Measurements from ENCODE around the gene CNTNAP5. TPM values are rescaled to one million over a fixed set of nuclear protein-coding genes. Genes with fewer than 3 reads are reported as not detected.

CNTNAP5 gene
- total RNA-seq, 1 donor from 2014 or later: not detected

- no peak for DNase-seq (ENCODE audit: low spot score)
- Mint-ChIP-seq H3K36me3 (ENCODE audit: low read depth) (no peaks in the 10 kb centered on the region), H3K27ac (no peak overlapping the region), H3K9me3 (peaks cover 8% of the 10 kb centered on the region), H3K27me3 (ENCODE audit: low read depth) (no peaks in the 10 kb centered on the region), H3K4me1 (ENCODE audit: low read depth) (no peaks in the 10 kb centered on the region), H3K4me3 (ENCODE audit: low read depth) (no peak overlapping the region)
- intact Hi-C loops (cut with micrococcal nuclease): no loop called here
Observed at GRCh38 chr2:124610866-124611265, 585.8 kb downstream of the CNTNAP5 start.

GRCh38 chr2:124623560-124623959 is 598.5 kb downstream of the CNTNAP5 start:
- Mint-ChIP-seq H3K4me3 (ENCODE audit: low read depth) (no peak overlapping the region), H3K9me3 (peaks cover 19% of the 10 kb centered on the region), H3K4me1 (ENCODE audit: low read depth) (no peaks in the 10 kb centered on the region), H3K36me3 (ENCODE audit: low read depth) (no peaks in the 10 kb centered on the region), H3K27ac (no peak overlapping the region), H3K27me3 (ENCODE audit: low read depth) (no peaks in the 10 kb centered on the region)
- intact Hi-C loops (cut with micrococcal nuclease): no loop called here
- no peak for DNase-seq (ENCODE audit: low spot score)

GRCh38 chr2:124625561-124625960 is 600.5 kb downstream of the CNTNAP5 start:
- intact Hi-C loops (cut with micrococcal nuclease): no loop called here
- peaks cover 36% of the 10 kb centered on the region for H3K9me3 Mint-ChIP-seq
- no peak overlapping the region for H3K4me3 Mint-ChIP-seq (ENCODE audit: low read depth)
- DNase-seq (ENCODE audit: low spot score): no peak
- H3K27me3 Mint-ChIP-seq (ENCODE audit: low read depth): no peaks in the 10 kb centered on the region
- no peaks in the 10 kb centered on the region for H3K4me1 Mint-ChIP-seq (ENCODE audit: low read depth)
- no peaks in the 10 kb centered on the region for H3K36me3 Mint-ChIP-seq (ENCODE audit: low read depth)
- H3K27ac Mint-ChIP-seq: no peak overlapping the region

GRCh38 chr2:124626993-124627392 is 601.9 kb downstream of the CNTNAP5 start:
- H3K27ac Mint-ChIP-seq: no peak overlapping the region
- no peak overlapping the region for H3K4me3 Mint-ChIP-seq (ENCODE audit: low read depth)
- intact Hi-C loops (cut with micrococcal nuclease): no loop called here
- no peaks in the 10 kb centered on the region for H3K36me3 Mint-ChIP-seq (ENCODE audit: low read depth)
- H3K9me3 Mint-ChIP-seq: peaks cover 38% of the 10 kb centered on the region
- DNase-seq (ENCODE audit: low spot score): no peak
- H3K27me3 Mint-ChIP-seq (ENCODE audit: low read depth): no peaks in the 10 kb centered on the region
- H3K4me1 Mint-ChIP-seq (ENCODE audit: low read depth): no peaks in the 10 kb centered on the region

GRCh38 chr2:124633812-124634211 is 608.7 kb downstream of the CNTNAP5 start:
- Mint-ChIP-seq H3K9me3 (peaks cover 34% of the 10 kb centered on the region), H3K27ac (no peak overlapping the region), H3K27me3 (ENCODE audit: low read depth) (no peaks in the 10 kb centered on the region), H3K4me1 (ENCODE audit: low read depth) (no peaks in the 10 kb centered on the region), H3K4me3 (ENCODE audit: low read depth) (no peak overlapping the region), H3K36me3 (ENCODE audit: low read depth) (no peaks in the 10 kb centered on the region)
- DNase-seq (ENCODE audit: low spot score): no peak
- intact Hi-C loops (cut with micrococcal nuclease): no loop called here

- intact Hi-C loops (cut with micrococcal nuclease): no loop called here
- H3K27me3 Mint-ChIP-seq (ENCODE audit: low read depth): no peaks in the 10 kb centered on the region
- DNase-seq (ENCODE audit: low spot score): no peak
- no peak overlapping the region for H3K4me3 Mint-ChIP-seq (ENCODE audit: low read depth)
- H3K4me1 Mint-ChIP-seq (ENCODE audit: low read depth): no peaks in the 10 kb centered on the region
- peaks cover 13% of the 10 kb centered on the region for H3K9me3 Mint-ChIP-seq
- no peaks in the 10 kb centered on the region for H3K36me3 Mint-ChIP-seq (ENCODE audit: low read depth)
- no peak overlapping the region for H3K27ac Mint-ChIP-seq
Observed at GRCh38 chr2:124639524-124639923, 614.4 kb downstream of the CNTNAP5 start.

GRCh38 chr2:124640221-124640750 is 615.2 kb downstream of the CNTNAP5 start:
- Mint-ChIP-seq H3K27ac (no peak overlapping the region), H3K4me1 (ENCODE audit: low read depth) (no peaks in the 10 kb centered on the region), H3K9me3 (peaks cover 6% of the 10 kb centered on the region), H3K4me3 (ENCODE audit: low read depth) (no peak overlapping the region), H3K36me3 (ENCODE audit: low read depth) (no peaks in the 10 kb centered on the region), H3K27me3 (ENCODE audit: low read depth) (no peaks in the 10 kb centered on the region)
- DNase-seq (ENCODE audit: low spot score): no peak
- intact Hi-C loops (cut with micrococcal nuclease): no loop called here

- Mint-ChIP-seq H3K36me3 (ENCODE audit: low read depth) (no peaks in the 10 kb centered on the region), H3K27me3 (ENCODE audit: low read depth) (no peaks in the 10 kb centered on the region), H3K4me3 (ENCODE audit: low read depth) (no peak overlapping the region), H3K4me1 (ENCODE audit: low read depth) (no peaks in the 10 kb centered on the region), H3K27ac (no peak overlapping the region), H3K9me3 (peaks cover 6% of the 10 kb centered on the region)
- no peak for DNase-seq (ENCODE audit: low spot score)
- intact Hi-C loops (cut with micrococcal nuclease): no loop called here
Observed at GRCh38 chr2:124646166-124646815, 621.2 kb downstream of the CNTNAP5 start.

- no peaks in the 10 kb centered on the region for H3K4me1 Mint-ChIP-seq (ENCODE audit: low read depth)
- no peaks in the 10 kb centered on the region for H3K36me3 Mint-ChIP-seq (ENCODE audit: low read depth)
- H3K4me3 Mint-ChIP-seq (ENCODE audit: low read depth): no peak overlapping the region
- no peak for DNase-seq (ENCODE audit: low spot score)
- H3K27ac Mint-ChIP-seq: no peak overlapping the region
- H3K27me3 Mint-ChIP-seq (ENCODE audit: low read depth): no peaks in the 10 kb centered on the region
- peaks cover 10% of the 10 kb centered on the region for H3K9me3 Mint-ChIP-seq
- intact Hi-C loops (cut with micrococcal nuclease): no loop called here
Observed at GRCh38 chr2:124647245-124647644, 622.2 kb downstream of the CNTNAP5 start.

- Mint-ChIP-seq H3K36me3 (ENCODE audit: low read depth) (no peaks in the 10 kb centered on the region), H3K4me1 (ENCODE audit: low read depth) (no peaks in the 10 kb centered on the region), H3K9me3 (peaks cover 10% of the 10 kb centered on the region), H3K27me3 (ENCODE audit: low read depth) (no peaks in the 10 kb centered on the region), H3K27ac (no peak overlapping the region), H3K4me3 (ENCODE audit: low read depth) (no peak overlapping the region)
- intact Hi-C loops (cut with micrococcal nuclease): no loop called here
- no peak for DNase-seq (ENCODE audit: low spot score)
Observed at GRCh38 chr2:124647663-124648062, 622.6 kb downstream of the CNTNAP5 start.

GRCh38 chr2:124649001-124649400 is 623.9 kb downstream of the CNTNAP5 start:
- Mint-ChIP-seq H3K36me3 (ENCODE audit: low read depth) (no peaks in the 10 kb centered on the region), H3K4me3 (ENCODE audit: low read depth) (no peak overlapping the region), H3K4me1 (ENCODE audit: low read depth) (no peaks in the 10 kb centered on the region), H3K9me3 (peaks cover 13% of the 10 kb centered on the region), H3K27ac (no peak overlapping the region), H3K27me3 (ENCODE audit: low read depth) (no peaks in the 10 kb centered on the region)
- no peak for DNase-seq (ENCODE audit: low spot score)
- intact Hi-C loops (cut with micrococcal nuclease): no loop called here

- Mint-ChIP-seq H3K4me3 (ENCODE audit: low read depth) (no peak overlapping the region), H3K27ac (no peak overlapping the region), H3K4me1 (ENCODE audit: low read depth) (no peaks in the 10 kb centered on the region), H3K36me3 (ENCODE audit: low read depth) (no peaks in the 10 kb centered on the region), H3K9me3 (peaks cover 24% of the 10 kb centered on the region), H3K27me3 (ENCODE audit: low read depth) (no peaks in the 10 kb centered on the region)
- intact Hi-C loops (cut with micrococcal nuclease): no loop called here
- DNase-seq (ENCODE audit: low spot score): no peak
Observed at GRCh38 chr2:124652099-124652498, 627.0 kb downstream of the CNTNAP5 start.

GRCh38 chr2:124658373-124658772 is 633.3 kb downstream of the CNTNAP5 start:
- H3K4me3 Mint-ChIP-seq (ENCODE audit: low read depth): no peak overlapping the region
- no peak for DNase-seq (ENCODE audit: low spot score)
- peaks cover 32% of the 10 kb centered on the region for H3K9me3 Mint-ChIP-seq
- no peaks in the 10 kb centered on the region for H3K36me3 Mint-ChIP-seq (ENCODE audit: low read depth)
- intact Hi-C loops (cut with micrococcal nuclease): no loop called here
- no peaks in the 10 kb centered on the region for H3K27me3 Mint-ChIP-seq (ENCODE audit: low read depth)
- H3K4me1 Mint-ChIP-seq (ENCODE audit: low read depth): no peaks in the 10 kb centered on the region
- no peak overlapping the region for H3K27ac Mint-ChIP-seq

- Mint-ChIP-seq H3K4me1 (ENCODE audit: low read depth) (no peaks in the 10 kb centered on the region), H3K27ac (no peak overlapping the region), H3K9me3 (peaks cover 21% of the 10 kb centered on the region), H3K36me3 (ENCODE audit: low read depth) (no peaks in the 10 kb centered on the region), H3K27me3 (ENCODE audit: low read depth) (no peaks in the 10 kb centered on the region), H3K4me3 (ENCODE audit: low read depth) (no peak overlapping the region)
- no peak for DNase-seq (ENCODE audit: low spot score)
- intact Hi-C loops (cut with micrococcal nuclease): no loop called here
Observed at GRCh38 chr2:124661558-124661957, 636.5 kb downstream of the CNTNAP5 start.
